ENCODE measurements around the gene PIM1. TPM values are rescaled to one million over a fixed set of nuclear protein-coding genes. Genes with fewer than 3 reads are reported as not detected.

PIM1 gene
- total and polyA plus RNA-seq, 9 of the 15 experiments (the other 6 are each of a cell fraction or from before 2014, with no cell fraction given) = 19.0 to 789 (median 212) TPM

DNA sequence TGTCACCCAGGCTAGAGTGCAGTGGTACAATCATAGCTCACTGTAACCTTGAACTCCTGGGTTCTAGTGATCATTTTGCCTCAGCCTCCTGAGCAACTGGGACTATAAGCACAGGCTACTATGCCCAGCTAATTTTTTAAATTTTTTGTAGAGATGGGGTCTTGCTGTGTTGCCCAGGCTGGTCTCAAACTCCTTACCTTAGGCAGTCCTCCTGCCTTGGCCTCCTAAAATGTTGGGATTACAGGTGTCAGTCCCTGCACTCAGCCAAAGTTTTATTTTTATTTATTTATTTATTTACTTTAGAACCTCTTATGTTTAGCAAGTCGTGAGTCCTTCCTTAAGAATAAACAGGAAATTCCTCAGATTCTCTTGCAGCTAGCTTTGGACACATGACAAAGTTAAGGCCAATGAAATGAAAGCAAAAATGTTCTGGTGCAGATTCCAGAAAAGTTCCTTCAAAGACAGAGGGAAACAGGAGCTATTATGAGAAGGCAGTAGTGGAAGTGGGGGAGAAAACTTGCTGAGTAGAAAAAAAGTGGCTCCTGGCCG, 19.1 kb downstream of the PIM1 start (continued):
- TF ChIP-seq, protein P1, sequence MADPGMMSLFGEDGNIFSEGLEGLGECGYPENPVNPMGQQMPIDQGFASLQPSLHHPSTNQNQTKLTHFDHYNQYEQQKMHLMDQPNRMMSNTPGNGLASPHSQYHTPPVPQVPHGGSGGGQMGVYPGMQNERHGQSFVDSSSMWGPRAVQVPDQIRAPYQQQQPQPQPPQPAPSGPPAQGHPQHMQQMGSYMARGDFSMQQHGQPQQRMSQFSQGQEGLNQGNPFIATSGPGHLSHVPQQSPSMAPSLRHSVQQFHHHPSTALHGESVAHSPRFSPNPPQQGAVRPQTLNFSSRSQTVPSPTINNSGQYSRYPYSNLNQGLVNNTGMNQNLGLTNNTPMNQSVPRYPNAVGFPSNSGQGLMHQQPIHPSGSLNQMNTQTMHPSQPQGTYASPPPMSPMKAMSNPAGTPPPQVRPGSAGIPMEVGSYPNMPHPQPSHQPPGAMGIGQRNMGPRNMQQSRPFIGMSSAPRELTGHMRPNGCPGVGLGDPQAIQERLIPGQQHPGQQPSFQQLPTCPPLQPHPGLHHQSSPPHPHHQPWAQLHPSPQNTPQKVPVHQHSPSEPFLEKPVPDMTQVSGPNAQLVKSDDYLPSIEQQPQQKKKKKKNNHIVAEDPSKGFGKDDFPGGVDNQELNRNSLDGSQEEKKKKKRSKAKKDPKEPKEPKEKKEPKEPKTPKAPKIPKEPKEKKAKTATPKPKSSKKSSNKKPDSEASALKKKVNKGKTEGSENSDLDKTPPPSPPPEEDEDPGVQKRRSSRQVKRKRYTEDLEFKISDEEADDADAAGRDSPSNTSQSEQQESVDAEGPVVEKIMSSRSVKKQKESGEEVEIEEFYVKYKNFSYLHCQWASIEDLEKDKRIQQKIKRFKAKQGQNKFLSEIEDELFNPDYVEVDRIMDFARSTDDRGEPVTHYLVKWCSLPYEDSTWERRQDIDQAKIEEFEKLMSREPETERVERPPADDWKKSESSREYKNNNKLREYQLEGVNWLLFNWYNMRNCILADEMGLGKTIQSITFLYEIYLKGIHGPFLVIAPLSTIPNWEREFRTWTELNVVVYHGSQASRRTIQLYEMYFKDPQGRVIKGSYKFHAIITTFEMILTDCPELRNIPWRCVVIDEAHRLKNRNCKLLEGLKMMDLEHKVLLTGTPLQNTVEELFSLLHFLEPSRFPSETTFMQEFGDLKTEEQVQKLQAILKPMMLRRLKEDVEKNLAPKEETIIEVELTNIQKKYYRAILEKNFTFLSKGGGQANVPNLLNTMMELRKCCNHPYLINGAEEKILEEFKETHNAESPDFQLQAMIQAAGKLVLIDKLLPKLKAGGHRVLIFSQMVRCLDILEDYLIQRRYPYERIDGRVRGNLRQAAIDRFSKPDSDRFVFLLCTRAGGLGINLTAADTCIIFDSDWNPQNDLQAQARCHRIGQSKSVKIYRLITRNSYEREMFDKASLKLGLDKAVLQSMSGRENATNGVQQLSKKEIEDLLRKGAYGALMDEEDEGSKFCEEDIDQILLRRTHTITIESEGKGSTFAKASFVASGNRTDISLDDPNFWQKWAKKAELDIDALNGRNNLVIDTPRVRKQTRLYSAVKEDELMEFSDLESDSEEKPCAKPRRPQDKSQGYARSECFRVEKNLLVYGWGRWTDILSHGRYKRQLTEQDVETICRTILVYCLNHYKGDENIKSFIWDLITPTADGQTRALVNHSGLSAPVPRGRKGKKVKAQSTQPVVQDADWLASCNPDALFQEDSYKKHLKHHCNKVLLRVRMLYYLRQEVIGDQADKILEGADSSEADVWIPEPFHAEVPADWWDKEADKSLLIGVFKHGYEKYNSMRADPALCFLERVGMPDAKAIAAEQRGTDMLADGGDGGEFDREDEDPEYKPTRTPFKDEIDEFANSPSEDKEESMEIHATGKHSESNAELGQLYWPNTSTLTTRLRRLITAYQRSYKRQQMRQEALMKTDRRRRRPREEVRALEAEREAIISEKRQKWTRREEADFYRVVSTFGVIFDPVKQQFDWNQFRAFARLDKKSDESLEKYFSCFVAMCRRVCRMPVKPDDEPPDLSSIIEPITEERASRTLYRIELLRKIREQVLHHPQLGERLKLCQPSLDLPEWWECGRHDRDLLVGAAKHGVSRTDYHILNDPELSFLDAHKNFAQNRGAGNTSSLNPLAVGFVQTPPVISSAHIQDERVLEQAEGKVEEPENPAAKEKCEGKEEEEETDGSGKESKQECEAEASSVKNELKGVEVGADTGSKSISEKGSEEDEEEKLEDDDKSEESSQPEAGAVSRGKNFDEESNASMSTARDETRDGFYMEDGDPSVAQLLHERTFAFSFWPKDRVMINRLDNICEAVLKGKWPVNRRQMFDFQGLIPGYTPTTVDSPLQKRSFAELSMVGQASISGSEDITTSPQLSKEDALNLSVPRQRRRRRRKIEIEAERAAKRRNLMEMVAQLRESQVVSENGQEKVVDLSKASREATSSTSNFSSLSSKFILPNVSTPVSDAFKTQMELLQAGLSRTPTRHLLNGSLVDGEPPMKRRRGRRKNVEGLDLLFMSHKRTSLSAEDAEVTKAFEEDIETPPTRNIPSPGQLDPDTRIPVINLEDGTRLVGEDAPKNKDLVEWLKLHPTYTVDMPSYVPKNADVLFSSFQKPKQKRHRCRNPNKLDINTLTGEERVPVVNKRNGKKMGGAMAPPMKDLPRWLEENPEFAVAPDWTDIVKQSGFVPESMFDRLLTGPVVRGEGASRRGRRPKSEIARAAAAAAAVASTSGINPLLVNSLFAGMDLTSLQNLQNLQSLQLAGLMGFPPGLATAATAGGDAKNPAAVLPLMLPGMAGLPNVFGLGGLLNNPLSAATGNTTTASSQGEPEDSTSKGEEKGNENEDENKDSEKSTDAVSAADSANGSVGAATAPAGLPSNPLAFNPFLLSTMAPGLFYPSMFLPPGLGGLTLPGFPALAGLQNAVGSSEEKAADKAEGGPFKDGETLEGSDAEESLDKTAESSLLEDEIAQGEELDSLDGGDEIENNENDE (IDR thresholded peaks at IDR 0.05; ENCODE audit: low read depth, low read length) = no peak
- TF ChIP-seq ZNF77 (CRISPR knock-in tag; IDR thresholded peaks at IDR 0.05) = no peak
- TF ChIP-seq ZNF785 (CRISPR knock-in tag; IDR thresholded peaks at IDR 0.05) = no peak
